HG02588 (cell line): ENCODE results near the gene INAVA.
"Not testable (repeated sequence)": the region's sequence is repeated elsewhere in the genome, so short reads cannot be mapped to it uniquely, and the experiment has no call there.

Experiments used
- ATAC-seq: cut with Tn5 transposase; IDR thresholded peaks from one replicate; pipeline ENCODE4 v1.9.1; 2021; ENCODE audit warnings: mild to moderate bottlenecking, moderate library complexity; ENCODE audit not compliant: unreplicated experiment

INAVA gene

DNA sequence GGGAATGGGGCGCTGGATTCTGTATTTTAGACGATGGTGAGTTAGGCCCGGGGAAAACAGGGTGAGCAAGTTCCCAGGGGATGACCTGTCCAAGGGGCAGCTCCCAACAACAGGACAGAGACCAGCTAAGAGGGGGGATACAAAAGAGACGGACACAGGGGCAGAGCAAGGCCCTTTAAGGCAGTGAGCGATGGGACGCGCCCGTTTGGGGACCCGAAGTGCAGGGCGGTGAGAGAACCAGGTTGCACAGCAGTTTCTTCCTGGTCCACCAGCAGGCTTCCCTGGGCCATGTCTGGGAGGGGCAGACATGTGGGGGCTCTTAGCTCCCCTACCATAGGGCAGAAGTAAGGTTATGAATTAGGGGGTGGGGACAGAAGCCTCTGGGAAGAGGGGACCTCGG, 22.0 kb downstream of the INAVA start:
- ATAC-seq: no peak

DNA sequence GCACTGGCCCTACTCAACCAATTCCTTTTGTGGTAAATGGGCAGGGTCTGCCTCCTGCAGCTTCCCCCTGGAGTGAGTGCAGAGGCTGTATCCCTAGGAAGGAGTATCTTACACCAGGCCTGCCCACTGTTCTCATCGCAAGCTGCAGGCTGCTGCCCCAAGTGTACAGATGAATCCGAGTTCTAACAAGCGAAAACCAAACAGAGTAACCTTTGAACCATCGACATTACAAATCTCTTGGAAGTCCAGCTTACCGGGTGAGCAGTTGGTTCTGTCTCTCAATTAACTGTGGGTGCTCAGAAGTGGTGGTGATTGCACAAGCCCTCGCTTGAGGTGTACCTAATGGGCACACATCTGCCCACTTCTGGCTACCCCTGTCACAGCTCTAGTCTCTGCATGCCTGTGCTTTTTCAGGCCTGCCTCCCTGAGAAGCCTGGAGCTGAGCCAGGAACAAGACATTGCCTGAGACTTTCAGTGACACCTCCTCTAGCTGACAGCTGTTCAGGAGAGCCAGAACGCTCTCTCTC, 22.7 kb downstream of the INAVA start:
- no peak for ATAC-seq

DNA sequence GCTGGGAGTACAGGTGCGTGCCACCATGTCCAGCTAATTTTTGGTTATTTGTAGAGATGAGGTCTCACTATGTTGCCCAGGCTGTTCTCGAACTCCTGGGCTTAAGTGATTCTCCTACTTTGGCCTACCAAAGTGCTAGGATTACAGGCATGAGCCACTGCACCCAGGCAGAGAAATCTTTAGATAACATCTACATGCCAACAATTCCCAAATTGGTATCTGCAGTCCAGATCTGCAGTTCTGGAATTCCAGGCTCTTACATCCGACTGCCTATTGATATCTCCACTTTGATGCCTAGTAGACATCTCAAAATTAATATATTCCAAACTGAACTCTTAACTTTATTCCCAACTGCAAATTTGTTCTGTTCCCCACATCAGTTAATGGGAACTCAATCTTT, 23.3 kb downstream of the INAVA start:
- no peak for ATAC-seq

DNA sequence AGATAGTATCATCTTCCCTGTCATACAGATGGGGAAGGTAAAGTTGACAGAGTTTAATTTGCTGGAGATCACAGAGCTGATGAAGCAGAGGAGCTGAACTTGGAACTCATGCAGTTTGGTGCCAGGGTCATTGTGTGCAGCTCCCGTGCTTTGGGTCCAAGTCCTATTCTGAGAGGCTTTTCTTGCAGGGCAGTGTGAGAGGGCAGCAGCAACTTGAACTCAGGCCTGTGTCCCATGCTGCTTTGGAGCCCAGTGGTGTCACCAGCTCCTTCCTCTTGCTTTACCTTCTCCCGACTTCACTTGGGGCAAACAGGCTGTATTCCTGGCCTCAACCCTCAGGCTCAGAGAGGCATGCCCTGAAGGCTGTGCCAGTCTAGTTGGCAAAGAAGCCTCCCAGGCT, 24.7 kb downstream of the INAVA start:
- no peak for ATAC-seq

DNA sequence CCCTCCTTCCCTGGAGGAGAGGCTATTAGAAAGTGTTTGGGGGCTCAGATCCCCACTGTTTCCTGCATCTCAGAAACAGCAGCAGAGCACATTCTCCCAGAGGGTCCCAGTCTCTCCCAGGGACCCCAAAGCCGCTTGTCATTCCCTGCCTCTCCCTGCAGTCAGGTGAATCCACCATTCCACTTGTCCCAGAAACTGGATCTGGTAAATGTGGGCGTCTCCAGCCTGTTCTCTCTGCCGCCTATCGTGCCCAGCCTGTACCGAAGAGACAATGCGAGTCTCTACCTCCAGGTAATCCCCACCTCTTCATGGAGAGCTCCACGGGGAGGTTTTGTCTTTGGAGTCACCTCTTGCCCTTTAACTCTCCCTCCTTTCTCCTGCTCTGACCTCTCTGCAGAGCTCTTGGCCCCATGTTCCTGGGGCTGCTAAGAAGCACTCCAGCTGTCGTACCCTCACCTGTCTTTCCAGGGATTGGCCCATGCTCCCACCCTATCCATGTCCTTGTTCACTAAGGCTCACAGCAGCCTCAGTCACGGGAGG, 26.9 kb downstream of the INAVA start:
- no peak for ATAC-seq

DNA sequence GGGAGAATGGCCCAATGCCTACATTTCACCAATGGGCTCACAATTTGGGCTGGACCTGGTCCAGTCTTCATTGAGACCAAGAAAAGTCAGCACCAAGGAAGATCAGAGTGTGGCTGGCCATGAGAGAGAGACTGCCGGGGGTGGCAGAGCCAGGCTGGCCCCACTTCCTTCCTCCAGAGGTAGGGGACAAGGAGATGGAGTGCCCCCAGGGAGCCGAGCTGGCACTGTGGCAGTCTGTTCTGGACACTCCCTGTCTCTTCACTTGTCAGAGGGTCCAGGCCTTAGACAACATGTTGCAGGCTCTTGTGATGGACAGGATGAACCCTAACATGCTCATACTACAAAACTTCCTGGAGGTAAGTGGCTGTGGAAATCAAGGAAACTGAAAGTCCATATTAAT, 27.7 kb downstream of the INAVA start:
- ATAC-seq: no peak

DNA sequence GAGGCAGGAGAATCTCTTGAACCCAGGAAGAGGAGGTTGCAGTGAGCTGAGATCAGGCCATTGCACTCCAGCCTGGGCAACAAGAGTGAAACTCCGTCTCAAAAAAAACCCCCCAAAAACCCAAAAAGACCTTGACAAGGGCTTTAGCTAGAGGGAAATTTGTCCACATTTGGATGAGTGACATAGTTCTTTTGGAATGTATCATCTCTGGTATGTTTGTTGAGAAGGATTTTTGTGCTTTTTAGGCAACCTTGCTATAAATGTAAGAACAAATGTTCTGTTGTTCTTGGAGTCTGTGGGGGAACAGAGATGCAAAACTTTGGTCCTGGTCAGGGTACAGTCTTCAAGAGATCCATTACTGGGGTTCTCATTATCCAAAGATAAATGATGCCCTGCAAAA, 28.9 kb downstream of the INAVA start:
- ATAC-seq: no peak

DNA sequence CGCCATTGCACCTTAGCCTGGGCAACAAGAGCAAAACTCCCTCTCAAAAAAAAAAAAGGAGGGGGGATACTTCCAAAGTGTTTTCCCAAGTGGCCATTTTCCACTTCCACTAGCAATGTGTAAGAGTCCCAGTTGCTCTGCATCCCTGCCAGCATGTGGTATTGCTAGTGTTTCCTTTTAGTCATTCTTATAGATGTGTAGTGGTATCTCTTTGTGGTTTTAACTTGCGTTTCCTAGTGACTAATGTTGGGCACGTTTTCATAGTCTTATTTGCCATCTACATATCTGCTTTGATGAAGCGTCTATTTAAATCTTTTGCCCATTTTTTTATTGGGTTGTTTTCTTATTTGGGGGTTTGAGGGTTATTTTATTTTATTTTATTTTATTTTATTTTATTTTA, 31.1 kb downstream of the INAVA start:
- no peak for ATAC-seq

DNA sequence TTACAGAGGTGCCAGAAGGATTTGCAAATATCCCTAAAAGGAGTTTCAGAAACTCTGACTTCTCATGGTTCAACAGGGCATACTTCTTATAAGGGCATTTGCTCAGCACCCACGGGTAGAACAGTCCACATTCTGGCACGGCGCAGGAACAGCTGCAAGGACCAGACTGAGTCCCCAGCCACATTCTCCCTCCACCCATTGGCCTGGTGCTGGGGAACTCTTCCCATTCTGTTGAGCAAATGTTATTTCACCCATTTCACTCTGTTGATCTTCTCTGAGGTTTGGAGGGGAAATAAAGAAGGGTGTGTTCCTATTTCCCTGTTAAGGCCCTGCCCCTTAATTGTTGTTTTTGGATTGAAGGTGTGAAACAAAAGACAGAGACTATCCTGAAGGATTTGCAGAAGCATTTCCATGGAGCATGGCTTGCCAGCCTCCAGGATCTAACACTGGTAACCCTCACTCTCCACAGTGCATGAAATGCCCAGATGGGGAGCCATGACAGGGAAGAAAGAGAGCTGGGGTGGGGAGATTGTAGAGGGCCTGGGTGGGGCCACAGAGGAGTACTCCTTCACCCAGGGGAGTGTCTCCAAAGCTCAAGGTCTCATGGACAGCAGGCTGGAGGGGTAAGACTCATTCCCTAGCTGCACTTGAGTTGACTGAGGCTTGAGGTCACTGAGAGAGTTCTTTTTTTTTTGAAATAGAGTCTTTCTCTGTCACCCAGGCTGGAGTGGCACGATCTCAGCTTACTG, 35.0 kb downstream of the INAVA start:
- ATAC-seq: no peak

DNA sequence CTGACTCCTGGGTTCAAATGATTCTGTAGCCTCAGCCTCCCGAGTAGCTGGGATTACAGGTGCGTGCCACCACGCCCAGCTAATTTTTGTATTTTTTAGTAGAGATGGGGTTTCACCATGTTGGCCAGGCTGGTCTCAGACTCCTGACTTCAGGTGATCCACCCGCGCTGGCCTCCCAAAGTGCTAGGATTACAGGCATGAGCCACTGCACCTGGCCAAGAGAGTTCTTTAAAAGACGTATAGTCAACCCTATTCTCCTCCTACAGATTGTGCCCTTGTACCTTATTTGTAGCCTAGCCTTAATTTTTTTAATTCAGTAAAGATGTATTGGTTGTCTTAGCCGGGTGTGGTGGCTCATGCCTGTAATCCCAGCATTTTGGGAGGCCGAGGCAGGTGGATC, 35.6 kb downstream of the INAVA start:
- ATAC-seq: not testable (repeated sequence)

DNA sequence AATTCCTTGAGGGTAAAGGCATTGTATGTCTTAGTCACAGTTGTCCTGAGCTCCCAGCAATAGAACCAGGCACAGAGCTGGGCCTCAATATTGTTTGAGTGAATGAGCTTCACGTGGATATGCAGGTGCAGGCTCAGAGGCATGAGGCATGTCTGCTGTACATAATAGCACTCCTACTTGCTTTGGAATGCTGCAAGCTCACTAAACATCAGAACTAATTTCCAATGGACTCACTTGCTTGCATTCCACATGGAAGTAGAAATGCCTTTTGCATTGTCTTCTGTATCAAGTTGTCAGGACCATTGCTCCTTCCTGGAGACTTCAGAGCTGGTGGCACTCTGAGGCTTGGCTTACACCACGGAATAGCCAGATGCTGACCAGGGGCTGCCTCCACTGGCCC, 37.1 kb downstream of the INAVA start:
- no peak for ATAC-seq

DNA sequence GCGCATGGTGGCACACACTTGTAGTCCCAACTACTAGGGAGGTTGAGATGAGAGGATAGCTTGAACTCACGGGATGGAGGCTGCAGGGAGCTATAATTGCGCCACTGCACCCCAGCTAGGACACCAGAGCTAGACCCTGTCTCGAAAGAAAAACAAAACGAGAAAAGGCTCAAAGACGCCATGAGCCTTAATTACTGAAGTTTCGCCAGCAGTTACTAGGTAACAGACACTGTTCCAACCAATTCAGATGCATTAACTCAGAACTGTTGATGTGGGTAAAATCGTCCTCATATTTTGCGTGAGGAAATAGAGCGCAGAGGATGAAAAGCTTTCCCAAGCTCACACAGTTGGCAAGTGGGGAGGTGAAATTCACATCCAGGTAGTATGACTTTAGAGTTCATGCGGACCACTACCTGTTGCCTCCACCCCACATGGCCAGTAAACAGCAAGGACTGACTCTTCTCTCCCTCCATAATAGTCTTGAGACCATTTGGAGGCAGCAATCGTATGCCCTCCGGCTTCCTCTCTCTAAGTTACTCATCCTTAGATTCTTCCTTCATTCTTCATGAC, 40.1 kb downstream of the INAVA start:
- ATAC-seq: no peak

DNA sequence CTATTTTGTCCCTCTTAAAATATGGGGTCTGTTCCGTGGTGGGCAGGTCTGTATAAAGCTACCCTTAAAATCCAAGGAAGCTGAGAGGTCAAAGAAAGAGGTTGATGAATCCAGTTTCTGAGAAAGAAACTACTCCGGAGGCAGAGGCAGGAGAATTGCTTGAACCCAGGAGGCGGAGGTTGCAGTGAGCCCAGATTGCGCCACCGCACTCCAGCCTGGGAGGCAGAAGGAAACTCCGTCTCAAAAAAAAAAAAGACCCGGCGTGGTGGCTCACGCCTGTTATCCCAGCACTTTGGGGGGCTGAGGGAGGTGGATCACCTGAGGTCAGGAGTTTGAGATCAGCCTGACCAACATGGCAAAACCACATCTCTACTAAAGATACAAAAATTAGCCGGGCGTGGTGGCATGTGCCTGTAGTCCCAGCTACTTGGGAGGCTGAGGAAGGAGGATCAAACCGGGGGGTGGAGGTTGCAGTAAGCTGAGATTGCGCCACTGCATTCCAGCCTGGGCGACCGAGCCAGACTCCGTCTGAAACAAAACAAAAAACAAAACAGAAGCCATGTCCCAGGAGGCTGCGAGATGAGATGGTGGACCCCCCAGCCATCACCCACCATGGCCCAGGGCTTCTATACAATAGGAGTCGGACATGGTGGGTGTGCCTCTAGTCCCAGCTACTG, 40.7 kb downstream of the INAVA start:
- ATAC-seq: not testable (repeated sequence)

DNA sequence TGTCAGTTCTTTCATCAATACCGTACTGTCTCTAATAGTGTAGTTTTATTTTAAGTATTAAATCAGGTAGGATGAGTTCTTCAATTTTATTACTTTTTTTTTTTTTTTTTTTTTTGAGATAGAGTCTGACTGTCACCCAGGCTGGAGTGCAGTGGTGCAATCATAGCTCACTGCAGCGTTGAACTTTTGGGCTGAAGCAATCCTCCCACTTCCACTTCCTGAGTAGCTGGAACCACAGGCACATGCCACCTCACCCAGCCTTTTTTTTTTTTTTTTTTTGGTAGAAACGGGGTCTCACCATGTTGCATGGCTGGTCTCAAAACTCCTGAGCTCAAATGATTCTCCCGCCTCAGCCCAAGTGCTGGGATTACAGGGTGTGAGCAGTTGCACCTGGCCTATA, 44.3 kb downstream of the INAVA start:
- no peak for ATAC-seq

DNA sequence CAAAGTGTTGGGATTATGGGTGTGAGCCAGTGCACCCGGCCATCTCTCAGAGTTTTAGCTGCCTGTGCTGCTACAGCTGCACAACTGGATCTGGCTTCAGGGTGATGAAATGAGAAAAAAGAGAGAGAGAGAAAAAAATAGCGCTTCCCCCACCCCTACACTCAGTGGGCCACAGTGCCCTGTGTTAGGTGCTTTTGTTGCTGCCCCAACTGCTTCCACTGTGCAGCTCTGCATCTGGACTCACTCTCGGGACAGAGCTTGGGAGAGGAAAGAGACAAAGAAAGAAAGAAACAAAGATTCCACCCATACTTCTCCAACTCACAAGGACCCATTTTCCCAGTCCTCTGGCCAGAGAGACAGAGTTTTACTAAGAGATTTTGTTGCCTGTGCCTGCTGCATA, 50.4 kb downstream of the INAVA start:
- no peak for ATAC-seq

DNA sequence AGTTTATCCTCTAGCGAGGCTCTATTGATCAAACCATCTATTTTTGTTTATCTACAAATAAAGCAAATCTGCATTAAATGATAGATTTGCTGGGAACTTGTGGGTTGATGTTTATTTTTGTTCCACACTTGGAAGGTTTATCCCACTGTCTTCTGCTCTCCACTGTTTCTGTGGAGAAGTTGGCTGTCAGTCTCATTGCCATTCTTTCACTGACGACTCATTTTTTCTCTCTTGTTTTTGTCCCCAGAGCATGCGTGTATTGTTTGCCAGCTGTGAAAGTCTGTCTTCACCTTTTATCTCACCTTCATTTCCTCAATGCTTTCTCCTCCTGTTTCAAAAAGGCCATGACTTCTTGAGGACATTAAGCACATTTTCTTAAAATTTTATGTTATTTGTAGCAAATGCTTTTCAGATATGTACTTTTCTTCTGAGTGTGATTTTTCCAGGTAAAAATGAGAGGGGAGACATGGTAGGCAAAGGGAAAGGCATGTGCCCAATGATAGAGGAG, 52.4 kb downstream of the INAVA start:
- ATAC-seq: no peak

DNA sequence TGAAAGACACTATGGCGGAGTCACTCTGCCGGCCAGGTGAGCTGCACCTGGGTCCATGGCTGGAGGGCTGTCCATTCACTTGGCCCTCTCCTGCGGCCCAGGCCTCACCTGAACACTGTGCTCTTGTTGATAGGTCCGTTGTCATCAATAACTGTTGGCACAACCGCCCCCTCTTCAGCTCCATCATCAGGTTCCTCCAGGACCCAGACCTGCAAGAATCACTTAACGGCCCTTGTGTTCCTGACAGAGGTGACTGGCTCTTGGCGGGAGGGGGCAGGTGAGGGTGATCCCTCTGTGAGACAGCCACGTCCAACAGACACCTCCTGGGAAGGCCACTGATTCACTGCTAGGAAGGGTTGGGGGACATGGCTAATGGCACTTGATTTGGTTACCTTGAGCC, 54.9 kb downstream of the INAVA start:
- ATAC-seq: no peak

DNA sequence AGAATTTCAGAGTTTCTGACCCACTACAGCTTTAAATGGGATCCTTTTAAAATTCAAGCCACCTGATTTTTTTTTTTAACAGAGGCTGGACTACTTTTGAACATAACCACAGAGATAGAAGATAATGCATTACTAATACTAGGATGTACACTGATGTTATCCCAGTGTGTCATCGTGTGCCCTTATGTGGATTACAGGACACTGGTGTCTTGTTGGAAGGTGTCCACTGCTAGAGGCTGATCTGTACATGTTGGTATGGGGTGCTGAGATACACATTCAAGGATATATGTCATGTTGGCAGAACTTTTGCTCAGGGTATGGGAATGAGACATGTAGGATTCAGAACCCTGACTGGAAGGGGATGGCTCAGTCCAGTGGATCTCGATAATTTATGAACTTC, 56.3 kb downstream of the INAVA start:
- no peak for ATAC-seq

DNA sequence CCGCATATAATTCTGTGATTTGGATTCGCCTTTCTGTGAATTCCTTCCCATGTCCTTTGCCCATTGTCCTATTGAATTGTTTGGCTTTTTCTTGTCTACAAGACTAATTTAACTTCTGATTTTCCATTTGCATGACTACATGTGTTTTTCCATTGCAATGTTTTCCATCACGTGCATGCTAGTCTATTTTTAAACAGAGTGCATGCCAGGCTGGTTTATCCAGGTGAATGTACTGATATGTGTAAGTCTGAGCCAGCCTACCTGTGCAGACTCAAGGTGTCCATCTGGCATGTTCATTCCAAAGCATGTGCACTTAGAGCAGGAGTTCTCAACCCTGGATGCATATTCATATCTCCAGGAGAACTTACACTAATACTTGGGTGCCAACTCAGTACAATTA, 59.7 kb downstream of the INAVA start:
- ATAC-seq: no peak

DNA sequence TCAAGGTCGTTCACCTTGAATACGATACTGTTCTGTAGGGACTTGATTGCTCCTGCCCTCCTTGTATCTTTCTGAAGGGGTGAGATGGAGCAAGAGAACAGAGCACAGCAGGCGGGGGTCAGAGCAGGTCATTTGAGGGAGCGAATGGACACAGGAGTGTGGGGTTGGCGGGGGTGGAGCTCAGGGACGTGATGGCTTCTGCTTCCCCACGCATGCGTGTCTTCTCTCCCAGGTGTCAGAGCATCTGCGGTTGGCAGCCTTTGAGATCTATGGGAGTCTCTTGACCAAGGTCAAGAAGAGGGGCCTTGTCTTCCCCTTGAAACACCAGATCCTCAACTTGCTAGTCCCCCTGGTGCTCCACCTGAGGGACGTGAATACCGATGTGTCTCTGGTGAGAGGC, 63.9 kb downstream of the INAVA start:
- ATAC-seq: no peak

DNA sequence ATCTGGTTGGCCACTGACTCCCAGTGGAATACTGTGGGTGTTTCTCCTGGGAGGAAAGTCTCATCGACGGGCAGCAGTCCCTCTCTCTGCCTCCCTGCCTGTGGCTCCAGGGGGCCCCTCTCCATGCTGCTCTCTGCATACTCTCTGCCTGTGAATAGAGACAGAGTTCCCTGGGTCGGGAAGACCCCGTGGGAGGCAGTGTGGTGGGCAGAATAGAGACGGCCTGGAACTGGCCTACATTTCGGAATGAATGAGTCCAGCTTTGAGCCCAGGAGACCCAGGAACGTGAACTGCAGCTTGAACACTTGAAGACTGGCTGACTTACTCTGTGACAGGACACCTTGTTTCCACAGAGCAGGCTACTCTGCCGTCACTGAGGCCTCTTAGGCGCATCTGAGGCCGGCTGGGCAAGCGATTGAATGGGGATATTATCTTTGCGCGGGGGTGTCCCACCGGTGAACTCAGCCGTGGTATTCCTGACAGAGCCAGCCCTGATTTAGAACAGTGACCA, 64.8 kb downstream of the INAVA start:
- no peak for ATAC-seq
